C1 segment of cervical spinal cord (tissue), 14 donors: ENCODE data around the gene MLIP.

Experiments
- DNase-seq, 14 donors: peaks; one replicate each; lab custom pipeline; 2025; lab: John Stamatoyannopoulos, UW

Gene MLIP

DNA sequence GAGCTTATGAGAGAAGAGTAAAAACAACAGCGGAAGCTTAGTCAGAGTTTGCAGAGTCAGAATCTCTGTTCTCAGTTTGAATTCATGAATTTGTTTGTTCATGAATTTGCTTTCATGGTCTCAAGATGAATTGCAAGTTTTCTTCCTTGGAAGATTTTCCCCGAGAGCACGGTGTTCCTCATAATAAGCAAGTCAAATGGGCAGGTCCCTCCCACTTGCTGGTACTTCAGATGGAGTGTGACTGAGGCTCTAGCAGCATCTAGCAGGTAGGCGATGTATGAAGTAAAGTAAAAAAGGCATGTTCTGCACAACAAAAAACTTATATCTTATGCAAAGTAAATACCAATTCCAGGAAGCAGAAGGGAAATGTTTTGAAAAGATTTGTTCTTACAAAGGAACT is 15.5 kb upstream of the MLIP start:
- DNase-seq, result no peak

DNA sequence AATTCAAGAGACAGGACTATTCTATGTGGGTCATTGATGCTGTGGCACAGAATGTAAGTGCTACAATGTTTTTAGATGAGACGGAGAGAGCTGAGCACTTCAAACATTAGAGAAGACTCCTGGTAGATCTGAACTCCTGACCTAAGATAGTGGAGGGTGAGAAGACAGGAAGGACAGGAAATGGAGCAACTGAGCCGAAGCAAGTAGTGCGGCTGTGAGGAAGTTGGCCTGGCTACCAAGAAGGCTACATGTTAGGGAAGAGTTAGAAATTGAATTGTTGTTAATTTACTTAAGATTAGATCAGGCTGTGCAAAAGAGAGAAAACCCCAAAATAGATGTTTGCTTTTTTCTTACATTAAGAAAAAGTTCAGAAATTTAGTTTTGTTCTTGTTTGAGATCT is 14.4 kb upstream of the MLIP start:
- no peak for DNase-seq

DNA sequence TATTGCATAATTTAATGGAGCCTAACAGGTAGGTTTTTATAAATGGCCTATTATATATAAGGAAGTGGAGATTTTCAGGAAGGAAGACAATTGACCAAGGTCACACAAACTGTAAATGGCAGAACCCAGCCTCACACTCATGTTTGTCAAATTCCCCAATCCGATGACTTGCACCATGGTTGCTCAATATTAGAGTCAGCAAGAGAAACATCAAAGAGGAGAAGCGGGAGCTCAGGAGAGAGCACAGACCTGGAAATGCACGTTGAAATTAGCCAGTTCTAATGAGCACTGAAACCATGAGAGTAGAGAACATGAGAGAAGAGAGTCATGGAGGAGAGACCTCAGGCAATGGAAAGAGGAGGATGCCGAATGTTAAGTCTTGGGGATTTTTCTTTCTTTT is 13.5 kb upstream of the MLIP start:
- no peak for DNase-seq

DNA sequence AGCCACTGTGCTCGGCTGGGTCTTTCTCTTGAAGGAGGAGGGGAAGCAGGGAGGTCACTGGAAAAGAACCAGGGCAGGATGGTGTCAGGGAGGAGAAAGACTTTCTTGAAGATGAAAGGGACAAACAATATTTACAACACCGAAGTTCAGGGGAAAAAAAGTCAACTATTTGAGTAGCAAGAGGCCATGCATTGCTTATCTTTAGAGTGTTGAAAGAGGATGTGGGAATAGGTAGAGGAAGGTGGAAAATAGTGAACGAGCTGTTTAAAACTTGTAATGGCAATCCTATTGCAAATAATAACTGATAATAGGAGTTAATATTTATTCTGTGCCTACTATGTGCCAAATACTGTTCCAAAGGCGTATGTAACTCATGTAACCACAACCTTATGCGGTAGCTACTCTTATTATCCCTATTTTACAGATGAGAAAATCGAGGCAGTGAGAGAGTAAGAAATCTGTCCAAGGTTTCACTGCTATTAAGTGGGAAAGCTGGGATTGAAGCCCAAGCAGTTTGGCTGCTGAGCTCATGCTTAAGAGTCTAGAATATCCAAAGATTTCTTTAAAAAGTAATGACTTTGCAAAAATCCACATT is 12.7 kb upstream of the MLIP start:
- no peak for DNase-seq

DNA sequence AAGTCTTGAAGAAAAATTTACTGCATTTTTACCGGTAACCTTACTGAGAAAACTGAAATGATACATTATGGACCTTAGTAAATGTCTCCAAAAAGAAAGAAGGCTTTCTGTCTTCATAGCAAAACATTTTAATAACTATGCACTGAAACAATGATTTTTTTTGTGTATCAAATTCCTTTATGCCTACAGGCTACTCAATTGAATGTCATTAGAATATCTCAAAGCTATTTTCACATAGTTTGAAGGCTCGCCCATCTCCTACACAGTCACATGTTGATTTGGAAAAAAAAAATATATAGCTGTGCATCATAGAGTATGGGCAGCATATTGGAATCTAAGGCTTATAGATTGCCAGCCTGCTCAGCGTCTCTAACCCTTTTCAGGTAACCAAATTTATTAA is 12.0 kb upstream of the MLIP start:
- DNase-seq, result no peak

DNA sequence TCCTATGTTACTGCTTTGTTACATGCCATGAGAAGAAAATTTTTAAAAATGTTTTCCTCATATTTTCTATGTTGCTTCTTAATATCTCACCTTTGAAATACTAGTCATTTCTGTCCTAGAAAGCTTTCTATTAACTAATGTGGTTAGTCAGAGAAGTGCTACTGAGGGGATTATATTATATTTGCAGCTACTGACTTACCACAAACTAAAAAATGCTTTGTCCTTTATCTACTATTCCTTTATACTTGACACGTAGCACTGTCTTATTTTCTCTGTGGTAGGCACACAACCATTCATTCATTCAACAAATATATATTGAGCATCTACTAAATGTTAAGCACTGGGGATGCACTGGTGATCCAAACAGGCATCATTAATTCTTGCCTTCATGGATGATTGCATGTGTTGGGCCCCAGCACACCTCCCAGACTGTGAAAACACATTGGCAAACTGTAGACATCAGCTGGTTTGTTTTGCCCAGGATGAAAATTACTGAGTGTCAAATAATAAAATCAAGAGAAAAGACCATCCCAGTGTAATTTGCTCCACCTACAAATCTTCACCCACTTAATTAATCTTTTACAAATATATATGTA is 10.7 kb upstream of the MLIP start:
- no peak for DNase-seq

DNA sequence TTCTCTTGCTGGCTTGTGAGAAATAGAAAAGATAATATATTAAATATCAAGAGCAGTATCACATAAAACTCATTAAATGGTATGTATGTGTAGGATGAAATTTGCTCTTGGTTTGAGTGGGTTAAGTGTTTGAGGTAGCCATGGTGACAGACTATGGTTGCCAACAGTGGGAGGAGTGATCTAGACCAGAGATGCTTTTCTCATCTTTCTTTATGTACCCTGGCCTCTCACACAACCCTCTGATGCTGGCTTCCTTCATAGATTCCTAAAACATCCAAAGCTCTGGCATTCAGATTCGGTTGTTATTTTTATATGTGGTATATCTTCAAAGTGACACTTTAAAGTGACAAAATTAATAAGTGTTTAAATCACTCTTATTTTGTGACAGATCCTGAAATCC is 9.0 kb upstream of the MLIP start:
- DNase-seq, result no peak

DNA sequence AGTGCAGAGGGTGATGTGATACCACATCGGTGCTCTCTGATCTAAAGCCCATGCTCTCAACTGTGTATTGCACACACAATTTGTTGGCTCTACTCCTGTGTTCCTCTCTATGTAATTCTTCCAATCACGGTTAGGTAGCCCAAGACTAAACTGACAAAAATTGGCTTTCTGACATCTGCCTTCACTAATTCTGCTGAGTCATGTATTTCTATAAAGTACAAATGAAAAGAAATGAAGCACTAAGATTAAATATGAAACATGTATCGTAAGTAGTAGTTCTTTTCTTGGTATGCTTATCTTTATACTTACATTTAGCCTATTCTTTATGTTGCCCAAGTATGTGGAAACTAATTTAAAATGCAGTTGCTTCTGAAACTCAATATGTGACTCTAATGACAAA is 7.7 kb upstream of the MLIP start:
- DNase-seq, result no peak

DNA sequence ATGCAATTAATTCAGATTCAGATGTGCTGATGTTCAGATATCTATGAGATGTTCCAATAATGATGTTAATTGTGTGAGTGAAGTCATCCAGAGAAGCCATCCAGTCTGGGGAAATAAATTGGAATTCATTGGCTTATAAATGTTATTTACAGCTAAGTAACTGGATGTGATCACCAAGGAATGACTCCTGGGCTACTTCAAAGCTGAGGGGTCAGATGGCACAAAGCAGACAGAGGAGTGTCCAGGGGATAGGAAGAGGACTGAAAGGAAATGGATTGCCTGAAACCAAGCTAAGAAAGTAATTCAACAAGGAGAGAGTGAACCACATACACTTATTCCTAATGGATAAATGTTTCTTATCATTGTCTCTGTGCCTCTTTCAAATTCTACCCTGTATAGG is 4.5 kb upstream of the MLIP start:
- no peak for DNase-seq

DNA sequence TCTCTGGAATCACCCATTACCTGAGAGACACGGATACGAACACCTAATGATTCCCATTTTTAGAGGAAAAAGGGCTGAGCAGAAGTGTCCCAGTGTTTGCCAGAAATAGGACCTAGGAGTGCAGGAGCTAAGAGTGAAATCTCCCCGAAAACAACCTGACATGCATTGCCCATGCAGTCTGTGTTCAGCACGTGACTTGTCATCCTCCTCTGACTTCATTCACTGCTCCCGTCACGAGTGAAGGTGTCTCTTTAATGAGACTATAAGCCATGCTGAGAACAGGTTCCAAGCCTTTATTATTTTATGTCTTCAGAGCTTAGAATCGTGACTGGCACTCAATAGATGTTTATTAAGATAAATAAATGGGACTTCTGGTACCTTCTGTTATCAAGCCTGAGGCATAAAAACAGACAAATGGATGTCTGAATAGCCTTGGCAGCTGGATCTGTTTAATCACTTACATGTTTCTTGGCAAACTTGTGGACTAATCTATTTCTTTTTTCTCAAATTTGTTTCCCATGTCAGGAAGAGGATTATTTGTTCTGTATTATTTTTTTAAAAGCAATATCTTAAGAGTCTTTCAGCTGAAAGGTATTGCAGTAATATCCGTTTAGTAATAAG is 3.7 kb upstream of the MLIP start:
- no peak for DNase-seq

DNA sequence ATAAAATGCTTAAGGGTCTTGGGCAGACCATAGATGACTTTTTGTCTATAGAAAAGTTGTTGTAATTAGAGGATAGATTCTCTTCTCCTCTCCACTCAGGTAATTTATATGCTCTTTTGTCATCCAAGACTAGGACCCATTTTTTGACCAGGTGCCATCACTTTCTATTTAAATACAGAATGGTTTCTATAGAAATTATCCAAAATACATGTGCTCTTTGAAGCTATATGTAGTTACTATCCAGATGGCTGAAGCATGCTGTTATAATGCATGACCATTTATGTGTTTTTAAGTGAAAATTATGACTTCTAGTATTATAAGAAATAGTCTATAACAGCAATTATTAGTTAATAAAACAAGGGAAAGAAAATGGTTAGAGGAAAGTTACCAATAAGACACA is 3.0 kb upstream of the MLIP start:
- no peak for DNase-seq

DNA sequence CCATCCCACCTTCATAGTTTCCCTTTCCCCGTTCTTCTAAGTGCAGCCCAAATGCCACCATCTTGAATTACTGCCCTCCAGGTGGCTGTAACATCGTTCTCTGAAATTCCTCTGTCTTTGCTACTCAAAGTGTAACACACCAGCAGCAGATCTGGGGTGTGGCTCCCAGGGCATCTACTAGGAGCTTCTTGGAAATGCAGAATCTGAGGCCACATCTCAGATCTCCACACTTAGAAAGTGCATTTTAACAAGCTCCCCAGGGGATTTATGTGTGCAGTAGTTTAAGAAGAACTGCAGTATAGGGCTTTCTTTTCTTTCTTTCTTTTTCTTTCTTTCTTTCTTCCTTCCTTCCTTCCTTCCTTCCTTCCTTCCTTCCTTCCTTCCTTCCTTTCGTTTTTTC is 1.7 kb upstream of the MLIP start:
- DNase-seq, result no peak

DNA sequence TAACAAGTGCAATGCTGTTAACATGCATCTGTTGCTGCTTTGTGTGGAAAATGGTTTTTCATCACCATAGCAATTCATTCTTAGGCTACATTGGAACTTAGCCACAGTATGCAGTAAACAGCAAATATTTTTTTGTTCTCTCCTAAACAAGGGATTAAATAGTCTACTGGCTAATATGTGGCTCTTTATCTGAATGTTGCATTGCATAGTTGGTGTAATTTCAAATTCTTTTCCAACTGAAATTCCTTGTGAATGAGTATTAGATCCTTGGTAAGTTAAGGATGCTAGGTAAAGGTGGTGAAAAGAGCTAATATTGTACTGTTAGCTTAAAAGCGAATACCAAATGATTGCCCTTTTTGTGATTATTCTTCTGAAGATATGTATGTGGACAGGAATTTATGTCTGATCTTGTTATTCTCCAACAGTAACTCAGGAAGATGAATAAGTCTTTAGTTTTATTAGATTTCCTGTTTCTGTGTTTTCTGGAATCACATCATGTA is 958 bp downstream of the MLIP start:
- no peak for DNase-seq

DNA sequence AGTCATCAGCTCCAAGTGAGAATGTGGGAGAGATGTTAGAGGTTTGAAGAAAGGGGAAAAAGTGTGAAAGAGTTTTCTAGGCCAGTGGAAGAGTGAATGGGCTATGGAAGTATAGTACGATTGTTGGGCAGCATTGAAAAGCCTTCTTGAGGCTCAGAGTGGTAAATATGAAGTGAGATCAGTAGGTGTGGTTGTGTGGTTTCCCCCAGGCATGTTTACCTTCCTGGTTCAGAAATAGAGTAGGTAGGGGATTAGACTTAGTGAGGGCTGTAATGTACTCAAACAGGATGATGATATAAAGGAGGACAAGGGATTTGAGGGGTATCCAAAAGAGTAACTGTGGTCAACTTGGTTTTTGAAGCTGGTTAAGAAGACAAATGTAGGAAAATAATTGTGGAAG is 3.7 kb downstream of the MLIP start:
- DNase-seq, result no peak

DNA sequence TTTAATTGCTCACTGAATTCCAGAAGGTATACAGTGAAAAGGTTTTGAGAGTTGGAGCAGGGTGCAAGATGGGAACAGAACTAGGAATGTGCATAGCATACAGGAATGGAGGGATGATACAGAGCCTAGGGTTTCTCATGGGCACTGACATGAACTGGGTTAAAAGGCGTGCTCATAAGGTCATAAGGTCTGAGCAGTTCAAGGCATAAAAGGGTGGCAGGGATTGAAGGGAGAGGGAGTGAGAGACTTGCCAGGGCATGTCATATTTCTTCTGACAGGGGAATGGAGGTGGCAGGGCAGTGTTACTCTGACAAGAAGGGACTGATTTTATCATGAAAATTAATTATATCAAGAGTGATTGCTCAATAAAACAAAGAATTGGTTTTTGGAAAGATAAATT is 4.7 kb downstream of the MLIP start:
- DNase-seq, result no peak

DNA sequence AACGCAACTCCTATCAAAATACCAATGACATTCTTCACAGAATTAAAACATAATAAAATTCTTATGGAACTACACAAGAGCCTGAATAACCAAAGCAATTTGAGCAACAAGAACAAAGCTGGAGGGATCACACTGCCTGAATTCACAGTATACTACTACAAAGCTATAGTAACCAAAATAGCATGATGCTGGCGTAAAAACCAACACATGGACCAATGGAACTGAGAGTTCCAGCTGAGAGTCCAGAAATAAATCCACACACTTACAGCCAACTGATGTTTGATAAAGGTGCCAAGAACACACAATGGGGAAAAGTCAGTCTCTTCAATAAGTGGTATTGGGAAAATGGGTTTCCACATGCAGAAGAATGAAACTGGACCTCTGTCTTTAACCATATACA is 6.9 kb downstream of the MLIP start:
- no peak for DNase-seq

DNA sequence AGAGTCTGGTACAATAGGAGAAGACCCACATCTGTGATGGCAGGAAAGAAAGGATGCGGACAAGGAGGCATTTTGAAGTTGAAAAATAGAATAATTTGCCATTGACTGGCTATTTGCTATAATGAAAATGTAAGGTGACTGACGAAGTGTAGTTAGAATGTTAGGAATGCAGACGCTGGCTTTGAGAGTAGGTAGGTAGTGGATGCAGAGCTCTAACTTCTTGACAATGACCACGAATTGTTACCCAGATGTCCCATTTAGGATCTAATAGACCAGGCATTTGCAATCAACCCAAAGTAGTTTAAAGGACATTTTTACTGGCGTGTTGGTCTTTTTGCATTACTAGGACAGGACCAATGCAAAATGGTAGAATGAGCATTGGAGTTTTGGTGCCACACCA is 14.2 kb downstream of the MLIP start:
- no peak for DNase-seq

DNA sequence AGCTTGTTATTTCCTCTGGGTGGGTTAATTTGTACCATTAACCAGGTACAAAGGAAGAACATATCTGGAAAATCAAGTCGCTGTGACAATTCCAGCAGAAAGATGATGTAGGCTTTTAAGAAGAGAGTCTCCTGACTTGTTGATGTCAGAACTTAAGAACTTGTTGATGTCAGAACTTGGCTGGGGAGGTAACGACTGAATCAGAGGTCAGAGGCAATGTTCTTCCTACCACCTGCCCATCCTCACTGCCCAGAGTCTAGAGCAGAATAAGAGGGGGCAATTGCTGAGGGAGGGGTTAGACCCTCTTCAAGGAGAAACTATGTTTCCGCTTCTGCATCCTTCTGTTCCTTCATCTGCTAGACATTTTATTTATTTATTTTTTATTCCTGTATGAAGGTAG is 18.9 kb downstream of the MLIP start:
- no peak for DNase-seq

DNA sequence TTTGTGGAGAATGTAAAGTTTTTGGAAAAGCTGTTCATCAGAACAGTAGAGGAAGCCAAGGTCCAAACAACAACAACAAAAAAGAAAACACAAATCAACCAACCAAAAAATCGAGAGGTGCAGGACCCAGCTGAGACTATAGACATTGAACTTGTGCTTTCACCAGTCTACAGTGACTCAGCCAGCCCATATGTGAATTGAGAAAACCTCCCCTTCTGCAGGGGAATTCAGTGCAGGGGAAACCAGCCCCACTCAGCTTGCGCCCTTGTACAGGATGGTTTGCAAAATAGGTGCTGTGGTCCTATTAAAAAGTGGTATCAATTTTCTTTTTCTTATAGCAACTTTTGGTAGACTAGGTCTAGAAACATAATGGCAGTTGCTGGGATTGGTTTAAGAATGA is 21.3 kb downstream of the MLIP start:
- DNase-seq, result no peak

DNA sequence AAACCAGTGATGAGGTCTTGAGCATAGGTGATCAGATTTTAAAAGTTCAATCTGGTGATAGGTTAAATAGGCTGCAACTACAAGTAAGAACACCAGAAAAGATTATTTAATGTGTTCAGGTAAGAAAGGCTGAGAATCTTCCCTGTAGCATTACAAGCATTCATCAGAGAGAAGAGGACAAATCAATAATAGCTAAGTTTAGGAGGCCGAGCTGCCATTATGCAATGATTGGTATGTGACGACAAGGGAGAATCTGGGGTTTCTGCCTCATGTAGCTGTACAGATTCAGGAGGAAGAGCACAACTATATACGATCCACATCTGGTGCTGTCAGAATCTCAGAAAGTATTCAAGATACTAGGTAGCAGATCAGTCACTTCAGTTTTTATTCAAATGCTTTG is 21.9 kb downstream of the MLIP start:
- no peak for DNase-seq

DNA sequence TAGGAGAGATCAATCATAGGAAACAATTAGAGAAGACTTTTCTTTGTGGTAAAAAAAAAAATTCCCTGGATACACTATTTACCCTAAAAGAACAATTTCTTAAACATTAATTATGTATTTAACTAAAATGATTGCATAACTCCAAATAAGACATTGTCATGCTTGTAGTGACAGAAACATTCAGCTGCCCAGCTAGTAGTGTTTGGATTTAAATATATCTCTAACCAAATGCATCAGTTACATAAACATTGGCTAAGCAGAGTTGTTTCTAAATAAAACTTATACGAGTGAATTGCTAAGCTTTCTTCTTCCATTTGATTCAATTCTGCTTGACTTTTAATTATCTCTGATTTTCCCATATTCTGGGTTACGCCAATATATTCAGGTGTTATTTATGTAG is 23.7 kb downstream of the MLIP start:
- no peak for DNase-seq

DNA sequence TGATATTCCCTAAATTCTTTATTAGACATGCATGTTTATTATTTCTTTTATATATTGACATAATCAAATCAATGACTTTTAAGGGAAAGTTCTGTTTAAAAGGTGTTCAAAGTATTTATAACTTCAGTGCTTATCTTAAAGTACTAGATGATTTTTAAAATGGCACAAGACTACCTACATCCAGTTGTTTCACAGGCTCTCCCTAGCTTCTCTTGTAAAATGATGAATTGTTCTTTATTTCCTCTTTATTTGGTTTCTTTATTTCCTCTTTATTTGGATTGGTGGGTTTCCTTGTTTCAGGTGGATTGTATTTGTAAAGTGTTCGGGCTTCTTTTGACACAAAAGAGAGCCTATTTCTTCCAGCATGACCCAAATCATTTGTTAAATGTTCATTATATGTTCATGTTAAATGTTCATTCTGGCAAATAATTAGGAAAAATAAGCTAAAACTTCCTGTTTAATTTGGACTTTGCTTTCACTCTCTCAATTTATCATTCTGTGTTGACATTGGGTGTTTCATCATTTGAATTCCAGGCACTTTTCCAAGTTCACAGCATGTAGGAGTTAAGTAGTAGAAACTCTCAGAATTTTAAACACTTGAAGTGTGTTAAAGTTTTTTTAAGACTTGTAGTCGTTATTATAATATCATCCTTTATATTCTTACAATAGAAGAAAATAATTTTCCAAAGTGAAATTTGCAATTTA is 24.6 kb downstream of the MLIP start:
- no peak for DNase-seq

DNA sequence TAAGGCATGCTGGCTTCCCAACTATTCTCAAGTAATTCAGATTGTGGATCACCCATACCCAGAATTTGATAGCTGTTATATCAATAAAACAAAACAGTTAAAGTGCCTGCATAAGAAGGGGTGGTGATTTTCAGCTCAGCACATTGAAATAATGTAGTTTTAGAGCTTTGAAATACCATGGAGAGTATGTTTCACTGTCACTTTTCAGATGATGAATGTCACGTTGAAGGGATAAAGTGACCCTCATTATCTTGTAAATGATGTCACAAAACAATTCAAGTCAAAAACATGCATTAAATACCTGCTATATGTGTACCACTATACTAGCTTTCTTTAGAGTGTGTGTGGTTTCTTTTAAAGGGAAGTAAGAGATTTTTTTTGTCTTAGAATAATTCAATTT is 27.6 kb downstream of the MLIP start:
- no peak for DNase-seq
